HG03280 (cell line): ENCODE results near the gene CIBAR2.

Source experiments
- ATAC-seq: cut with Tn5 transposase; IDR thresholded peaks from one replicate; pipeline ENCODE4 v1.9.1; 2021; ENCODE audit warnings: mild to moderate bottlenecking, moderate library complexity; ENCODE audit not compliant: unreplicated experiment

Gene CIBAR2

GRCh38 chr16:85112364-85112763 is at the start of gene CIBAR2:
Gene CIBAR2, minus strand, starts transcription at chr16:85112472. Its CDS starts 120 bp downstream, at chr16:85112352.
- no peak for ATAC-seq

- no peak for ATAC-seq
Measured at GRCh38 chr16:85159179-85159980, 47.1 kb upstream of the CIBAR2 start.

- ATAC-seq = no peak
Measured at GRCh38 chr16:85158743-85159178, 46.5 kb upstream of the CIBAR2 start.

- no peak for ATAC-seq
Measured at GRCh38 chr16:85157813-85158742, 45.8 kb upstream of the CIBAR2 start.

DNA sequence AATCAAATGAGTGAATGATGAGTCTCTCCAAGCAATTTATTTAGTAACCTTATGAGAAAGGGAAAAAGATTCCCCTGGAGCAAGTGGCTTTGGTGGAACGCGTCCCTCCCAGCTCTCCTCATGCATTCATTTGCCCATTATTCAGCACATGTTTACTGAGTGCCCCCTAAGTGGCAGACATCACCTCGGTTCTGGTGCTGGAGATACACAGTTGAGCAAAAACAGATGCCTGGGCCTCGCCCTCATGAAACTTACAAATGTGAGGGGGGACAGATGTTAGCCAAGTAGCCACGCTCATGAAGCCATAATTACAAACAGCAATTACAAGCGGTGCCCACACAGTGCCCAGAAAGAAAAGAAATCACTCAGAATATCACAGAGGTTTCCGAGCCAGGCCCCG is 45.1 kb upstream of the CIBAR2 start:
- ATAC-seq = no peak

- ATAC-seq = no peak
Measured at GRCh38 chr16:85156869-85157268, 44.6 kb upstream of the CIBAR2 start.

DNA sequence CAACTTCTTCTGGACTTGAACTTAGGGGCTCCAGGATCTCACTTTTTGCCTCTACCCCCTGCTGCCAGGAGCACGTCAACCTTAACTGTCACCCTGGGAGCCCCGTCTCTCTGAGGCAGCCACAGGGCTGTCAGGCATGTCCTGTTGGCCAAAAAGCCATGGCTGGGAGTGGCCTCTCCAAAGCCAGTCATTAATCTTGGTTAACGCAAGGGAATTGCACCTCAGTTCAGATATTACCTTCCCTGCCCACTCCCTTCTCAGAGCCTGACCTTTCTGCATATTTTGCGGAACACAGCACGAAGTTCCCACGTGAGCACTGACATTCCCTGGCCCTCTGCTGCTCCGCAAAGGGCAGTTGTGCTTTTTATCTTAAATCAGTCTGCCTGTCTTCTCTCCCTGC is 44.2 kb upstream of the CIBAR2 start:
- no peak for ATAC-seq

- no peak for ATAC-seq
Measured at GRCh38 chr16:85153656-85154091, 41.4 kb upstream of the CIBAR2 start.

DNA sequence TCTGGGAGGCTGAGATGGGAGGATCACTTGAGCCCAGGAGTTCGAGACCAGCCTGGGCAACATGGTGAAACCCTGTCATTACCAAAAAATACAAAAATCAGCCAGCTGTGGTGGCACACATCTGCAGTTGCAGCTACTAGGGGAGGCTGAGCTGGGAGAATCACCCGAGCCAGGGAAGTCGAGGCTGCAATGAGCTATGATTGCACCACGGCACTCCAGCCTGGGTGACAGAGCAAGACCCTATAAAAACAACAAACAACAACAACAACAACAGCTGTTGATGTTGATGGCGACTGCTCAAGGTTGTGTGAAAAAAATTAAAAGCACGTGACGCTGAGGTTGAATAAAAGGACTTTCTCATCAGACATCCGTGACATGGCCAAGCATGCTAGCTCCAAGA is 40.8 kb upstream of the CIBAR2 start:
- no peak for ATAC-seq

DNA sequence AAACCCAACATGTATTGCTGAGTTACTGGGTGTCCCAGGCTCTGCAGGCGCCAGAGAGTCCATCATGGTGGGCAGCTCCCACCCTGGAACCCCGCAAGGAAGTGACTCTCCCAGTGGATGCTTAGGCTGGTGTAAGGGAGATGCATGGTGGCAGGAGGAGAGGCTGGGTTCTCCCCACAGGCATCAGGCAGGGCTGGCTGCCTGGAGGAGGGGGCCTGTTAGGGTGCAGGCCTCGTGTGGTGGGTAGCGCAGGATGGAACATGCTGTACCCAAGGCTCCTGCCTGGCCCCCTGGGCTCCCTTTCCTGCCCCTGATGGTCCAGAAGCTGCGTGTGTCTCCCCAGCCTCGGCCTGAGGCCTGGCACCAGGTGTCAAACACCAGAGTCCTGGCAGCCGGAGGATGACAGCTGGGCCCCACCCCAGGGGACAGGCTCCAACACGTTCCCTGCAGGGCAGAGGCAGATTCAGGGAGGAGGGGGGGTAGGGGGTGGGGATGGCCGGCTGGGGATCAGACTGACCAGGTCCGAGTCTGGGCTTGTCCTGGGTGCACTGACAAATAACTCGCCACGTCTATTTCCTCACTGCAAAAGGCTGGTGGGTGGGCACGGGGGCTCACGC is 40.2 kb upstream of the CIBAR2 start:
- no peak for ATAC-seq

GRCh38 chr16:85151603-85152413 is 39.5 kb upstream of the CIBAR2 start:
- ATAC-seq = no peak

DNA sequence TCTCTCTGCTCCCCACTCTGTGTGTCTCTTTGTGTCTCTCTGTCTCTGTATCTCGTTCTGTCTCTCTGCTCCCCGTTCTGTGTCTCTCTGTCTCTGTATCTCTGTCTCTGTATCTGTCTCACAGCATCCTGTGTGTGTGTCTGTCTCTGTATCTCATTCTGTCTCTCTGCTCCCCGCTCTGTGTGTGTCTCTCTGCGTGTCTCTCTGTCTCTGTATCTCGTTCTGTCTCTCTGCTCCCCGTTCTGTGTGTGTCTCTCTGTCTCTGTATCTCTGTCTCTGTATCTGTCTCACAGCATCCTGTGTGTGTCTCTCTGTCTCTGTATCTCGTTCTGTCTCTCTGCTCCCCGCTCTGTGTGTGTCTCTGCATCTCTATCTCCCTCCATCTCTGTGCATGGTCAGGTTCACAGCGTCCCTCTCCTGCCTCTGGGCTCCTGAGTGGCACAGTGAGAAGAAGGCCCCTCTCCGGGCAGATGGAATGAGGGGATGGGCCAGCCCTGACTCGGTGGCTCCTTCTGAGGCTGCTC is 38.9 kb upstream of the CIBAR2 start:
- ATAC-seq = no peak

GRCh38 chr16:85150331-85150940 is 38.2 kb upstream of the CIBAR2 start:
- no peak for ATAC-seq

DNA sequence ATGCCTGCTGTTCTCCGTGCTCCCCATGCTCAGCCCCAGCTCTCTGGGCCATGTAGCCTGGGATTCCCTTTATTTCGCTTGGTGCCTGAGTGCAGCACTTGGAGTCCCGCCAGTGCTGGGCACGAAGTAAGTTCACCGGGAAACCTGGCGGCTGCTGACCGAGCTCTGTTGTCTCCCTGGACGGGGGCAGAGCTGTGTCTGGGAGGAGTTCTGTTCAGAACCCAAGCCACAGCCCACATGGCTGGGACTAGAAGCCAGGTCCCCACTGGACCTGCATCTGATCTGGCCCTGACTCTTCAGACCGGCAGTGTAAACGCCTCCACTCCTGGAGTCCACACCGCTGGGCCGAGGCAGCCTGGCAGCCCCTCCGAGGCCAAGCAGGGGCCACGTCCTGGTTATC is 37.5 kb upstream of the CIBAR2 start:
- ATAC-seq = no peak

DNA sequence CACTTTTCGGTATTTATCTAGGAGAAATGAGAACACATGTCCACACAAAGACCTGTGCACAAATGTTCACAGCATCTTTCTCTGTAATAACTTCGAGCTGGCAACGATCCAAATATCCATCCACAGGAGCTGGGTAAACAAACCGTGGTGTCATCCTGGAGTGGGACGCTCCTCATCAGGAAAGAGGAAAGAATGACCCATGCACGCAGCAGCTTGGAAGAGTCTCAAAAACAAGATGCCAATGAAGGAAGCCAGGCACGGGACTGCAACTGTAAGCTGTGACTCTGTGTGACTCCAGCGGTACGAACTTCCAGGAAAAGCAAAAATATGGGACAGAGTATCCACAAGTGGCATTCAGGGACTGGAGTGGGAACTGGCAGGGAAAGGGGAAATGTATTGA is 36.7 kb upstream of the CIBAR2 start:
- no peak for ATAC-seq

DNA sequence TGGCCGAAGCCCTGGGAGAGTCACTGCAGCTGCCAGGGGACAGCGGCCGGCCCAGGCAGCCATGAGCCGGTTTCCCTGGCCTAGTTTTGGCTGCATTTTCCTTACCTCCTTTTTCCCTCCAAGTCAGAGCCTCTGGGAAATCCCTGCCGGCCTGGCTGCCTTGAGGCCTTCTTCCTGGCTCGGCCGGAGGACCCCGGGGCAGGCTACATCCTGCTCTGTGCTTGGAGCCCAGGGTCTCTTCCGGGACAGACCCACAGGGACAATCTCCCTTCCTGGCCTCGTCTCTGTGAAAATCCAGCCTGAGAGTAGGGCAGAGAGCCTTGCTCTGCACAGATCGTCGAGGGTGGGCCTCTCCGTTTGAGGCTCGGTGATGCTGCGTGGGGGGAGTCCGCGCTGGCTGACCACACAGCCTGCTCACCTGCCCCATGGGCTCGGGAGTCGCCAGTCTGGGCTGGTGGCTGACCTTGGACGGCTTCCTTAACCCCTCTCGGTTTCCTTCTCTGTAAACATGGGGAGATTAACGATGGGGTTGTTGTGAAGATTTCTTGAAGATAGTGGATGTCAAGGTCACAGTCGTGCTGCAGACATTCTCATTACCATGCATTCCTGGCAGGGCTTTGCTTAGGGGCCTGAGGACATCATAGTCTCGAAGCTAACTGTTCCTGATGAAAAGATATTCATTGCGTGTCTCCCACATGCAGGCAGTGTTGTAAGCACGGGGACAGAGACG is 34.8 kb upstream of the CIBAR2 start:
- no peak for ATAC-seq

- no peak for ATAC-seq
Measured at GRCh38 chr16:85146532-85146797, 34.2 kb upstream of the CIBAR2 start.

GRCh38 chr16:85145734-85146531 is 33.7 kb upstream of the CIBAR2 start:
- no peak for ATAC-seq

GRCh38 chr16:85145188-85145587 is 32.9 kb upstream of the CIBAR2 start:
- ATAC-seq = no peak
